Measurements from ENCODE around the gene PNRC2.

Gene PNRC2

DNA sequence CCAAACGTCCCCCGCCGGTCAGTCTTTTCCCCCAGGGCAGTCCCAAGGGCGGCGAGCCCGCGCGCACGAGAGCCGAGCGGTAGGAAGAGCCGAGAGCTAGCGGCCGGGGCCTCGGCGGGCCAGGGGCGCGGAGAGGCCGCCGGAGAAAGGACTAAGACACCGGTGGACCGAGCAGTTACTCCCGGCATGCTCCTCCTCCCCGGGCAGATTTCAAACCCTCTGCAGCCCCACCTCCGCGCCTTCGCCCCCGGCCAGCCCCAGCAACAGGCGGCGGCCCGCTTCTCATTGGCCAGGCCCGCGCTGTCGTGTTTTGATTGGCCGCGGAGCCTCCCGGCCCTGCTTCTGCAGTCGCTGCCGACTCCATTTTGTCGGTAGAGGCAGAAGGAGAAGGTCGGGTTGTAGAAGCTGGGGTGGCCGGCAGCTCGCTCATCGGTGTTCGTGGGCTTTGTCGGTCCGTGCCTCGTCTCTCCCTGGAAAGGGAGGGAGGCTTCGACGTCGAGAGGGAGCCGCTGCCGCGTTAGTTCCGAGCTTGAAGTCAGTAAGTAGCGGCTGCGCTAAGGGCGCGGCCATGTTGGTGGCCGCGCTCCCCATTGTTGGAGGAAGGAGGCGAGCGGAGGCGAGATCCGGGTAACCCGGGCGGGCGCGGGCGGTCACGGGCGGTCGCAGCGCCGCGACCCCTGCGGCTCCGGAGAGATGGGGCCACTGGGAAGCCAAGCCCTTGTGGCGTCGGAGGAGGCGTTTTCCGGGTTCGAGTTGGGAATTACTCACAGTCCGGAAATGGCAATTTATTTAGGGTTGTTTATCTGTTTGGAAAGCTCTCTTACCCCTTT is at the start of gene PNRC2:
TSS of gene PNRC2 (plus strand) at position 368 of the 830 bp plus-strand sequence. CDS start 1,630 bp downstream, outside the sequence.
- peak; percentile 99 for DNase-seq (ENCODE audit: low read depth, low spot score)

DNA sequence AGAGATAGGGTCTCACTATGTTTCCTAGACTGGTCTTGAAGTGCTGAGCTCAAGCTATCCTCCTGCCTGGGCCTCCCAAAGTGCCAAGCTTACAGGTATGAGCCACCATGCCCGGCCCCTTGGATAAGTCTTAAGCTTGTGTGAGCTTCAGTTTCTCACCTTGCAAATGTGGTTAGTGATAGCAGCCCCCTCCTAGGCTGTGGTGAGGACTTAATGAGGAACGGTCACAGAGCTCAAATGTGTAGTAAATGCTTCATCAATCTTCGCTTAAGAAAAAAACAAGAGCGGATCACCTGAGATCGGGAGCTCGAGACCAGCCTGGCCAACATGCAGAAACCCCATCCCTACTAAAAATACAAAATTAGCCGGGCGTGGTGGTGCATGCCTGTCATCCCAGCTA is 49.5 kb upstream of the PNRC2 start:
- no peak for DNase-seq (ENCODE audit: low read depth, low spot score)

- DNase-seq (ENCODE audit: low read depth, low spot score): no peak
These were observed 48.9 kb upstream of the PNRC2 start for GRCh38 chr1:23910553-23911246.

DNA sequence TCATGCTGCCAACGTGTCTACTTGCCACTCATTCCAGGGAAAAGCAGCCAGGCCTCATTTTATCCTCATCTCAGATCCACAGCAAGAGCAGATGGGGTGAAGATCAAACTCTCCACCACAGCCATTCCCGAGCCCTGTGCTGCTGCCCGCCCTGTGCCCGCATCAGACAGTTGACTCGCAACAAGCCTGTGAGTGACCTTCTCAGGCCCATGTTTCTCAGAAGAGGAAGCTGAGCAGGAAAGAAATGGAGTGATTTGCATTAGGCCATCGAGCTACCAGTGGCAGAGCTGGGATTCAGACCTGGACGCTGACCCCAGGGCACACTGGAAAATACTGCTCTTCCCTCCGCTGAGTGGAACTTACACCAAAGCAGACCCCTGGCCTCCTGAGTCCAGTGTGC is 47.7 kb upstream of the PNRC2 start:
- DNase-seq (ENCODE audit: low read depth, low spot score): no peak

DNA sequence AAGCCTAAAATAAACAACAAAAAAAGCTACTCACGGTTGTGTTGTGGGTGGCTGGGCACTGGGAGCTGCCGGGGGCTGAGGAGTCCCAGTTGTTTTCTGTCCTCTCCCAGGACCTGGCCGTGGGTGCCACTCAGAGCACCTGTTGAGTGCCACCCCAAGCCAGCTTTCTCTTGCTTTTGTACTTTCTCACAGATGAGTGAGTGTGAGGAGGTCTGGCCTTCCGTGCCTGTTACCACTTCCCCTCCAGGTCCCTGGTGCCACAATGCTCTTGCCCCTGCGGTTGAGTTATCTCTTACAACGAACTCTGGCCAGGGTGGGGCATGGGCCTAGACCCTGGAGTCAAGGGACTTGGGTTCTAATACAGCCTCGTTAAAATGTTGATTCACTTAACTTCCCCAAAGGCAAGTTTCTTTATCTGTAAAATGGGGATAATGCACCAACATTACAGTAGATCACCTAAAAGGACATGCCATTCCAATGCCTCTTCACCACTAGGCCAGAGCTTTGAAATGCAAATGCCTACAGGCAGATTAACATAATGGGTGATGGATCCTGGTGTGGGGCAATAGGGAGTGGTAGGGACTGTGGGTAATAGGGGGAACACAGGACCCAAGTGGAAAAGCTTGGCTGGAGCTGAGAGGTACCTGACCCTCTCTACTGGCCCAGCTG is 46.3 kb upstream of the PNRC2 start, which contains the start of gene CNR2:
TSS of gene CNR2 (minus strand) at position 151 of the 669 bp plus-strand sequence. CDS start 37,745 bp downstream, outside the sequence.
- no peak for DNase-seq (ENCODE audit: low read depth, low spot score)

GRCh38 chr1:23914921-23915320 is 44.7 kb upstream of the PNRC2 start:
- no peak for DNase-seq (ENCODE audit: low read depth, low spot score)

DNA sequence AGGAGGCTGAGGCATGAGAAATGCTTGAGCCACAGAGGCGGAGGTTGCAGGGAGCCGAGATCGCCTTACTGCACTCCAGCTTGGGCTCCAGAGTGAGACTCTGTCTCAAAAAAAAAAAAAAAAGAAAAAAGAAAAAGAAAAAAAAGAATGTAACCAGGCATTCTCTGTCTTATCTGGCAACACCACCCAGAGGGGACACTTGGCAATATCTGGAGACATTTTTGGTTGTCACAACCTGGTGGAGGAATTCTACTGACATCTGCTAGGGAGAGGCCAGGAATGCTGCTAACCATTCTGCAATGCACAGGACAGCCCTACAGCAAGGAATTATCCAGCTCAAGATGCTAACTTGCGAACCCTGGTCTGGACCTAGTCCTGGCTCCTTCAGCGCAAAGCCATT is 44.2 kb upstream of the PNRC2 start:
- DNase-seq (ENCODE audit: low read depth, low spot score): no peak

DNA sequence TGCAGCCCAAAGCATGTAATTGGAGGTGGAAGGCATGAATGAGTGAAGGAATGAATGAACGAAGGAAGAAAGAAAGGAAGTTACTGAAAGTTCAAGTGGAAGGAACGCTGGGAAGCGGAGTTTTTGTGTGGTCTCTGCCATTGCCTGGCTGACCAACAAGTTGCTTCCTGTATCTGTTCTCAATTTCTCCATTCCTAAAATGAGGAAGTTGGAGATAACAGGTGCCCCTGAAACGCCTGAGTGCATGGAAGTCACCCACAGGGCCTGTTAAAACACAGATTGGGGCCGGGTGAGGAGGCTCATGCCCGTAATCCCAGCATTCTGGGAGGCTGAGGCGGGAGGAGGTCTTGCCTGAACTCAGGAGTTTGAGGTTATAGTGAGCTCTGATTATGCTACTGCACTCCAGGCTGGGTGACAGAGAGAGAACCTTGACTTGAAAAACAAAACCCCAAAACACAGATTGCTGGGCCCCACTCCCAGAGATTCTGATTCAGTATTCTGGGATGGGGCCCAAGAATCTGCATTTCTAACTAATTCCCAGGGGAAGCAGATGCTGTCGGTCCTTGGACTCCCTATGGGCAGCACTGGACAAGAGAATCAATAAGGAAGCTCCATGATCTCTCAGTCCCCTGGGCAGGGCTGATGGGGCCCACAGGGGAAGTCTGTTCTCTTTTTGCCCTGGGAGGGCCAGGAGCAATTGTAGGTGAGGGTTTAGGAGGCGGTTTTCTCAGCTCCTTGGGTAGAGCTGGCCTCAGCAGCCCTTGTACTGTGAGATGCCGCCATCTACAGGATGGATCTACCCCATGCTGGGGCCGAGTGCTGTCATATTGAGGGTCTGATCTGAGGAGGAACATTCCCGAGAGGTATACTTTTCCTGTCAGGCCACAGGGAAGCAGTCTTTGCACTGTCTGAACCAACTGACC is 43.2 kb upstream of the PNRC2 start:
- peak; percentile 87 for DNase-seq (ENCODE audit: low read depth, low spot score)

- DNase-seq (ENCODE audit: low read depth, low spot score): no peak
These were observed 37.2 kb upstream of the PNRC2 start for GRCh38 chr1:23922321-23922943.

GRCh38 chr1:23923592-23924499 is 35.8 kb upstream of the PNRC2 start:
- no peak for DNase-seq (ENCODE audit: low read depth, low spot score)

DNA sequence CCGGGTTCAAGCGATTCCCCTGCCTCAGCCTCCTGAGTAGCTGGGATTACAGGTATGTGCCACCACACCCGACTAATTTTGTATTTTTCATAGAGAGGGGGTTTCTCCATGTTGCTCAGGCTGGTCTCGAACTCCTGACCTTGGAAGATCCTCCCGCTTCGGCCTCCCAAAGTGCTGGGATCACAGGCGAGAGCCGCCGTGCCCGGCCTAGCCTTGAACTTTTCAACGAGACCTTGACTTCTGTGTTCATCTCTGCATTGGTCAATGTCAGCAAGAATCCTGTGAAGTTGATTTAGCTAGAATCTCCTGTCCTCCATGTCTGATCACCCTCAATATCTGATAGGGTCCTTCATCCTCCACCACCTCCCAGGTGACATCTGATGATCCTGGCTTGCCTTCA is 35.0 kb upstream of the PNRC2 start:
- no peak for DNase-seq (ENCODE audit: low read depth, low spot score)

- DNase-seq (ENCODE audit: low read depth, low spot score): no peak
These were observed 34.3 kb upstream of the PNRC2 start for GRCh38 chr1:23925279-23925678.

DNA sequence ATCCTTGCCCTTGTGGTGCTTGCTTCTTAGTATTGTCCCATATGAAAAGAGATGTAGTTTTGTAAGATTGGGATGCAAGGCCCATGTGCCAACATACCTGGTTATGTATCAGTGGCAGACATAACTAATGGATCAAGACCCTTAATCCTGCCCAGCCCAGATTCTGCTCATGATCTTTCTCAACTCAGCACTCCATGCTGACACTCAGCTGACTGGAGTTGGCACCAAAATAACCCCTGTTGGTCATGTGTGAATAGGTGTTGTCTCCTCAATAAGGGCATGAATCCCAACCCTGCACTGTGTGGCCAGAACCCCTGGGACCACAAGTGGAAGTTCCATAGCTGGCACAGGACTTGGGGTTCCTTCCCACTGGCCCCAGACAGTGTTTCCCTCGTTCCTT is 32.5 kb upstream of the PNRC2 start:
- DNase-seq (ENCODE audit: low read depth, low spot score): no peak

- DNase-seq (ENCODE audit: low read depth, low spot score): no peak
These were observed 30.8 kb upstream of the PNRC2 start for GRCh38 chr1:23928789-23929188.

DNA sequence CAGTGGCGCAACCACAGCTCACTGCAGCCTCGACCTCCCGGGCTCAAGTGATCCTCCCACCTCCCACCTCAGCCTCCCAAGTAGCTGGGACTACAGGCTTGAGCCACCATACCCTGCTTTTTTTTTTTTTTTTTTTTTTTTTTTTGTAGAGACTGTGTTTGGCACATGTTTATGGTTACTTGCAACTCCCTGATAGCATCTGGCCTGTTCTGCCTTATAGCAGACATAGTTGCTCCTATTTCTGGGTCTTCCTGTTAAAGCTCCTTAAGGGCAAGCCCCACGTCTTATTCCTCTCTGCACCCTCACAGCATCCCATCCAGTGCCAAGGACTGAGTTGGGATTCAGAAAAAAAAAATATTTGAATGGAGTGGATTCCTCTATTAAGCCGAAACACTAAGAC is 29.4 kb upstream of the PNRC2 start:
- no peak for DNase-seq (ENCODE audit: low read depth, low spot score)

GRCh38 chr1:23930861-23931490 is 28.7 kb upstream of the PNRC2 start:
- peak; percentile 72 for DNase-seq (ENCODE audit: low read depth, low spot score)

DNA sequence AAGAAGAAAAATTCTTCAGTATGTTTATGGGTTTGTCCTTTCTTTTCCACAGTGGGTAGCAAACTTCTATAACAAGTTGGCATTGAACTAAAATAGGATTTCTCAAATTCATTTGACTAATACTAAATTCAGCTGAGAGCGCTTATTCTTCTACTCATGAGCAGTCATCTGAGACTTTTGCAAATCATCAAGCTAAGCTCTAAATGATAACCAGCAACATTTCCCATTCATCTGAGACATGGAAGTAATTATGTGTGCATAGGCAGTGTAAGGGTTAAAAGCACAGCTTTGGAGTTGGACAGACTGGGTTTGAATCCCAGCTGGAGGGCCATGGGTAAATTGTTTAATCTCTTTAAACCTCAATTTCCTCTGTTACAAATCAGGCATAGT is 28.1 kb upstream of the PNRC2 start:
- DNase-seq (ENCODE audit: low read depth, low spot score): no peak

GRCh38 chr1:23936481-23937176 is 23.0 kb upstream of the PNRC2 start:
- DNase-seq (ENCODE audit: low read depth, low spot score): peak; percentile 31

GRCh38 chr1:23947366-23947765 is 12.3 kb upstream of the PNRC2 start:
- no peak for DNase-seq (ENCODE audit: low read depth, low spot score)

Measured in astrocyte of the hippocampus (primary cell).